Transverse colon (tissue), 3 donors: ENCODE data around the gene SYCP3.

ENCODE experiments used
- POLR2A ChIP-seq: fragments of 450-650 bp; IDR thresholded peaks from one replicate; pipeline ENCODE4 v1.6.1; 2016; ENCODE audit warnings: antibody characterized with exemption, mild to moderate bottlenecking, moderate library complexity
- TF ChIP-seq, protein P1 (sequence below), 5 experiments: fragments of 200-600 bp in 3 of 5; fragments of 450-650 bp in 2 of 5; sonication (generic) in 3 of 5; IDR thresholded peaks; 1 replicate in 2 of 5; 2 replicates in 3 of 5; pipeline ENCODE4 v1.5.1; 2016 to 2017; ENCODE audit warnings: antibody characterized with exemption in 5 of 5, inconsistent platforms in 3 of 5, mild to moderate bottlenecking in 2 of 5, moderate library complexity in 1 of 5

DNA sequence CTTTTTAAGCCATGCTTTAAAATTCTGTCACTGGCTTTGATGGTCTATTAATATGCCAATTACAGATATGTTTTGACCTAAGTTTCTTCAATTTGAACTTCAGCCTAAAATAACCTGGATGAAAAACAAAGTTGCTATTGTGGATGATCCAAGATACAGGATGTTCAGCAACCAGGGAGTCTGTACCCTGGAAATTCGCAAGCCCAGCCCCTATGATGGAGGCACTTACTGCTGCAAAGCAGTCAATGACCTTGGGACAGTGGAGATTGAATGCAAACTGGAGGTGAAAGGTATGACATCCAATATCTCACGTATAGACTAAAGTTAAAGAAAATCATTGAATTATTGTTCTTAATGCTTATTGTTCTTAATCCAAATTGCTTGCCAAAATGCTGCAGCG is 59.0 kb downstream of the SYCP3 start:
- TF ChIP-seq, protein P1, sequence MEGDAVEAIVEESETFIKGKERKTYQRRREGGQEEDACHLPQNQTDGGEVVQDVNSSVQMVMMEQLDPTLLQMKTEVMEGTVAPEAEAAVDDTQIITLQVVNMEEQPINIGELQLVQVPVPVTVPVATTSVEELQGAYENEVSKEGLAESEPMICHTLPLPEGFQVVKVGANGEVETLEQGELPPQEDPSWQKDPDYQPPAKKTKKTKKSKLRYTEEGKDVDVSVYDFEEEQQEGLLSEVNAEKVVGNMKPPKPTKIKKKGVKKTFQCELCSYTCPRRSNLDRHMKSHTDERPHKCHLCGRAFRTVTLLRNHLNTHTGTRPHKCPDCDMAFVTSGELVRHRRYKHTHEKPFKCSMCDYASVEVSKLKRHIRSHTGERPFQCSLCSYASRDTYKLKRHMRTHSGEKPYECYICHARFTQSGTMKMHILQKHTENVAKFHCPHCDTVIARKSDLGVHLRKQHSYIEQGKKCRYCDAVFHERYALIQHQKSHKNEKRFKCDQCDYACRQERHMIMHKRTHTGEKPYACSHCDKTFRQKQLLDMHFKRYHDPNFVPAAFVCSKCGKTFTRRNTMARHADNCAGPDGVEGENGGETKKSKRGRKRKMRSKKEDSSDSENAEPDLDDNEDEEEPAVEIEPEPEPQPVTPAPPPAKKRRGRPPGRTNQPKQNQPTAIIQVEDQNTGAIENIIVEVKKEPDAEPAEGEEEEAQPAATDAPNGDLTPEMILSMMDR (IDR thresholded peaks at IDR 0.05), result no peak
- TF ChIP-seq POLR2A, result no peak
